ENCODE results near the gene MAPK8.

- TF ChIP-seq YY1 (tag by site-specific recombination; IDR thresholded peaks at IDR 0.05), result no peak
- no peak for TF ChIP-seq REST (tag by site-specific recombination; IDR thresholded peaks at IDR 0.05)
- no peak for TF ChIP-seq REPIN1 (tag by site-specific recombination; IDR thresholded peaks at IDR 0.05; ENCODE audit: low read depth)
Observed at GRCh38 chr10:48306870-48307710, 613 bp downstream of the MAPK8 start.

All from HEK293 (cell line).